Heart left ventricle (tissue), 13 donors: ENCODE results near the gene ARMCX2.

Experiments
- CTCF ChIP-seq, 12 donors: fragments of 200-600 bp; sonication (generic) in 4 of 12; IDR thresholded peaks; one replicate each; pipeline versions ENCODE4 v1.5.0 to v1.8.0; 2018 to 2022; ENCODE audit warnings: antibody characterized with exemption in 12 of 12, mild to moderate bottlenecking in 5 of 12
- POLR2A ChIP-seq, 2 donors: fragments of 450-650 bp; IDR thresholded peaks; one replicate each; pipeline ENCODE4 v1.6.1; 2017; ENCODE audit warnings: antibody characterized with exemption in 2 of 2, mild to moderate bottlenecking in 2 of 2, moderate library complexity in 2 of 2
- donor health status: ischemic (EF 13 %, LVEDD 7.1; RV severe dilation, severe dysfunction).
- donor health status: DM: no; HTN: yes; CAD: no.
- donor health status: DM: no; HTN: no; CAD: no.
- donor health status: ischemic (EF 25% LVEDD 6.9; RV normal size, moderate dysfunction).
- donor health status: ischemic (EF 25% LVEDD 5.7; RV mildly dilated, moderate dysfunction).
- donor health status: ischemic (EF 35%, LVEDD 5.7; RV mildly dilated, moderate dysfunction).
- donor health status: nonischemic (EF 11% LVEDD 7.7; RV severe dilation, severe dysfunction).
- donor health status: DM: yes; HTN: yes; CAD: no.
- donor health status: PGD.
- donor health status: ischemic (EF 29% LVEDD 5.4; RV normal size, mild dysfunction).
- donor health status: nonischemic (EF 23%, LVEDD 6.1; RV moderate dilation, normal function).

GRCh38 chrX:101676571-101676970, 16.9 kb upstream of the ARMCX2 start:
- TF ChIP-seq CTCF (IDR thresholded peaks at IDR 0.05), result no peak
- no peak for TF ChIP-seq POLR2A (IDR thresholded peaks at IDR 0.05)
